KMS-11 (cell line): Measurements from ENCODE around the gene USP3.

Experiments used
- H2AFZ ChIP-seq: fragments of 200-600 bp; sonication (generic); 2 replicates; pipeline ENCODE4 v1.6.1; 2016; ENCODE audit warnings: antibody characterized with exemption, mixed run types, low read depth
- H3K27ac ChIP-seq: fragments of 200-600 bp; sonication (generic); 2 replicates; pipeline ENCODE4 v1.6.1; 2016; ENCODE audit warnings: mild to moderate bottlenecking, mixed run types
- H3K27me3 ChIP-seq: fragments of 200-600 bp; sonication (generic); 2 replicates; pipeline ENCODE4 v1.6.1; 2017; ENCODE audit warnings: mild to moderate bottlenecking, low read depth, mixed run types, moderate library complexity; ENCODE audit not compliant: insufficient read depth
- H3K36me3 ChIP-seq: fragments of 200-600 bp; sonication (generic); 2 replicates; pipeline ENCODE4 v1.6.1; 2017; ENCODE audit warnings: mild to moderate bottlenecking, mixed run types; ENCODE audit not compliant: insufficient read depth
- H3K4me1 ChIP-seq: fragments of 200-600 bp; sonication (generic); 2 replicates; pipeline ENCODE4 v1.6.1; 2016; ENCODE audit warnings: mild to moderate bottlenecking, low read depth, mixed run types; ENCODE audit not compliant: poor library complexity, severe bottlenecking
- H3K4me2 ChIP-seq: fragments of 200-600 bp; sonication (generic); 2 replicates; pipeline ENCODE4 v1.7.0; 2016; ENCODE audit warnings: mild to moderate bottlenecking, mixed run types
- H3K4me3 ChIP-seq: fragments of 200-600 bp; sonication (generic); IDR thresholded peaks from 2 replicates; pipeline ENCODE4 v1.6.1; 2017; ENCODE audit warnings: low read depth, low read length, mixed read lengths; ENCODE audit not compliant: insufficient read depth
- H3K79me2 ChIP-seq: fragments of 200-600 bp; sonication (generic); 2 replicates; pipeline ENCODE4 v1.6.1; 2016; ENCODE audit warnings: low read depth, mixed run types; ENCODE audit not compliant: insufficient read depth
- H3K9ac ChIP-seq: fragments of 200-600 bp; sonication (generic); 2 replicates; pipeline ENCODE4 v1.6.1; 2016; ENCODE audit warnings: mild to moderate bottlenecking, mixed run types
- H4K20me1 ChIP-seq: fragments of 200-600 bp; sonication (generic); 2 replicates; pipeline ENCODE4 v1.6.1; 2016; ENCODE audit warnings: mild to moderate bottlenecking, mixed run types; ENCODE audit not compliant: insufficient read depth
- CTCF ChIP-seq: fragments of 200-600 bp; sonication (generic); conservative IDR thresholded peaks from 2 replicates; pipeline ENCODE4 v1.6.1; 2017; ENCODE audit warnings: low read depth, mild to moderate bottlenecking, antibody characterized with exemption, low read length, moderate library complexity, mixed read lengths

The USP3 gene

DNA sequence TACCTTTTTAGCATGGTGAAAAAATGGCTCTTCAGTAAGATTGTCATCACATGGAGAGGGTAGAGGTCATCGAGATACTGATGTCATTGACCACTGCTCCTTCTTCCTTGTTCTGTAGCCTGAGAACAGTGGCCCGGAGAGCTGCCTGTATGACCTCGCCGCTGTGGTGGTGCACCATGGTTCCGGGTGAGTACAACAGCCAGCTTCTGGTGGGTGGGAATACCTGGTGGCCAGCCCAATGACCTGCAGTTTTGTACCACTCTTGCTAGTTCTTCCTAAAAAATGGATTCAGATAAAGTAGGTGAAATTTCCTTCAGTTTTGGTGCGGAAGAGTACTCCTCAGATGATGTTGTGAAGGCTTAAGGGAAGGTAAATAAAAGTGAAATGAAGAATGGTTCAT is 84.4 kb downstream of the USP3 start:
- Histone ChIP-seq H3K9ac (no peak overlapping the region), H2AFZ (no peak overlapping the region), H3K4me1 (peaks cover 5% of the 10 kb centered on the region), H3K27ac (no peak overlapping the region), H4K20me1 (no peaks in the 10 kb centered on the region), H3K4me2 (no peak overlapping the region), H3K4me3 (no peak overlapping the region), H3K36me3 (no peaks in the 10 kb centered on the region), H3K79me2 (no peaks in the 10 kb centered on the region), H3K27me3 (no peaks in the 10 kb centered on the region)
- TF ChIP-seq CTCF = no peak

DNA sequence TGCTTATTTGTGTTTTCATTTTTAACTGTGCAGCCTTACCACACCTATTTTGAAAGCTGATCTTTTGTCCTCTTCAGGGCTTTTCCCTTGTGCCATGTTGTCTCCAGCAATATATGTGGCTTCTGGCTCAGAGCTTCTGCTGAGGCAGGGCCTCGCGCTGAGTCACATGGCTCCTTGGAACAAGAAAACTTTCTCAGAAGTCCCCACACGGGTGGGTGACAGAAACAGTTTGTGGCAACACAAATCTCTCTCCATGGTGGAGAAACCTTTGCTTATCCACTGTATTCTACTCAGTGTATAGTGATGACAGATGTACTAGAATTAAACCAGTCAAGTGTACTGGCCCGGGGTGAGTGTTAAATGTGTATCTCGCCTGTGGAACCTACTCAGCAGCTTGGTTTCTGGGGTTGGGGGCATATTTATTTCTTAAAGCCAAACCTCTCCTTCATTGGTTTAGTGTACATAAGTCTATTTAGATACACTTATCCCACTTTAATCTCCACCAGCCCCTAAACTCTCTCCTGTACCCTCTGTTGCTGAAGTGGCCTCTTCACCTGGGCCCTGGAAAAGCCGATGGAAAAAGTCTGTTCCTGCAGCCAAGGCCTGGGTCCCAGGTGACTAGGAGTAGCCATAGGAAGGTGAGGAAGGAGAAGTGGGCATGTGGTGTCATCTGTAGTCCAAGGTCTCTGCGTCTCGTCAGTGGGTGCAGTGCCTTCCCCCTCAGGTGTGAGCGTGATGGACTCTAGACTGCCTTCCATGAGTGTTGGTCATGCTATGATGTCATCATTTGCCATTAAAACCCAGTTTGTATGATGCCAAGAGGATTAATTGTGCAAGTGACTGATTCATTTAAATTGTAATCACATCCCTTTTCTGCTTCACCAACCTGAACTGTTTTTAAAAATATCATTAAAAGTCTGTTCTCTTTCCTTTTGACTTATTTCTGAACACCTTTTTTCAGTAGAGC is 89.6 kb downstream of the USP3 start:
- no peaks in the 10 kb centered on the region for H3K27me3 ChIP-seq
- H3K4me2 ChIP-seq = no peak overlapping the region
- H3K36me3 ChIP-seq = no peaks in the 10 kb centered on the region
- no peak for TF ChIP-seq CTCF
- H4K20me1 ChIP-seq = no peaks in the 10 kb centered on the region
- H3K9ac ChIP-seq = no peak overlapping the region
- no peak overlapping the region for H3K27ac ChIP-seq
- H3K4me3 ChIP-seq = no peak overlapping the region
- H3K4me1 ChIP-seq = peaks cover 15% of the 10 kb centered on the region
- H2AFZ ChIP-seq = no peak overlapping the region
- no peaks in the 10 kb centered on the region for H3K79me2 ChIP-seq

DNA sequence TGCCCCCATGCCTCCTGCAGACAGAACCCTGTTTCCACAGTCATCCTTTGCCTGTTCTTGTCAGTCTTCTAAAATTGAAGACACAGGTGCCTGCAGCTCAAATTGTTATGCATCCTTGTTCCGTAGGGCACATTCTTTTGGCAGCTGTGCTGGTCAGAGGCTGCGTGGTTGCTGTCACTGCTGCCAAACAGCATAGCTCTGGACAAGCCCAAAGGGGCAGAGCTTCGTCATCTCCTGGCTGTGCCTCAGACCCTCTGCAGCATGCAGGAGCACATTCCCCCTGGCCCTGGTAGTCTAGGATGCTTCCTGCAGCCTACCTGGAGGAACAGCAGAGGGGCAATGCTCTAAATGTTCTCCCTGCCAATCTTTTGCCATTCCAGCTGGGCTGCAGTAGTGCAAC is 90.7 kb downstream of the USP3 start:
- TF ChIP-seq CTCF = no peak
- Histone ChIP-seq H3K4me2 (no peak overlapping the region), H2AFZ (no peak overlapping the region), H3K27ac (no peak overlapping the region), H3K27me3 (no peaks in the 10 kb centered on the region), H3K79me2 (no peaks in the 10 kb centered on the region), H3K4me3 (no peak overlapping the region), H4K20me1 (no peaks in the 10 kb centered on the region), H3K36me3 (no peaks in the 10 kb centered on the region), H3K4me1 (peaks cover 19% of the 10 kb centered on the region), H3K9ac (no peak overlapping the region)

- H3K79me2 ChIP-seq = no peaks in the 10 kb centered on the region
- TF ChIP-seq CTCF = no peak
- no peak overlapping the region for H3K27ac ChIP-seq
- H4K20me1 ChIP-seq = no peaks in the 10 kb centered on the region
- no peak overlapping the region for H3K4me2 ChIP-seq
- H3K4me1 ChIP-seq = peaks cover 19% of the 10 kb centered on the region
- H2AFZ ChIP-seq = no peak overlapping the region
- H3K36me3 ChIP-seq = no peaks in the 10 kb centered on the region
- no peak overlapping the region for H3K9ac ChIP-seq
- no peak overlapping the region for H3K4me3 ChIP-seq
- no peaks in the 10 kb centered on the region for H3K27me3 ChIP-seq
Observed at GRCh38 chr15:63595688-63596087, 91.3 kb downstream of the USP3 start.
